ENCODE results near the gene GPR63. TPM values are rescaled to one million over a fixed set of nuclear protein-coding genes. Genes with fewer than 3 reads are reported as not detected.

The GPR63 gene
- total RNA-seq, 1 experiment from 2014 or later, result 5.9 TPM

DNA sequence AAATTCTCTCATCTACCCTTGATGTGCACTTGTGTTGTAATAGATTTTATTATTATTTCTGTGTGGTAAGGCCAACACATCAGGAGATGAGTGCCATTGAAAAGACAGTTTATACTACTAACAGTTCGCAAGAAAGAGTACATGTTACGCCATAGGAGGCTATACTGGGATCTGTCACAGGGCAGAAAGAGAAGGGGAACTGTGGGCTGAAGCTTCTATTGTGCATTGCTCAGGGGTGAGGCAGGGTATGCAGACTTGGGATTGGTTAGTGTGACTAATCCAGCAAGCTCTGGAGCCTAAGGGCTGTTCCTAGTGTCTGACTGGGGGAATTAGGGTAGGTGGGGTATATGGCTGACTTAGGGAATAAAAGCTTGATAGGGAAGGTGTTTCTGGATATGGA lies 50.9 kb downstream of the GPR63 start:
- Histone ChIP-seq H3K4me1 (ENCODE audit: insufficient read depth, low read length) (no peaks in the 10 kb centered on the region; the same call in 1 of the 2 replicates), H3T11ph (ENCODE audit: low read length) (no peak overlapping the region), H3K27me3 (ENCODE audit: insufficient read depth, low read length) (no peaks in the 10 kb centered on the region), H4K8ac (replicated peaks; ENCODE audit: insufficient read length, low read depth, low read length) (no peak overlapping the region), H3K9me3 (ENCODE audit: control insufficient read depth, low read depth, low read length) (no peaks in the 10 kb centered on the region), H2BK20ac (ENCODE audit: low read depth, low read length, poor library complexity, severe bottlenecking) (no peak overlapping the region), H3K23ac (ENCODE audit: insufficient read length, low read depth, low read length) (no peak overlapping the region), H2BK12ac (ENCODE audit: insufficient read length, low read depth, low read length) (no peak overlapping the region), H4K5ac (ENCODE audit: insufficient read length, low read depth, low read length) (no peak overlapping the region), H2BK5ac (ENCODE audit: insufficient read length, low read length) (no peak overlapping the region), H2AK5ac (ENCODE audit: insufficient read length, low read length) (no peak overlapping the region), H3K14ac (ENCODE audit: insufficient read depth, low read length) (no peak overlapping the region), H2BK120ac (ENCODE audit: low read depth, low read length, poor library complexity, severe bottlenecking) (no peak overlapping the region), H3K79me1 (ENCODE audit: insufficient read depth, low read depth, low read length, poor library complexity, severe bottlenecking) (no peaks in the 10 kb centered on the region), H2AFZ (ENCODE audit: low read length) (no peak overlapping the region), H4K91ac (ENCODE audit: insufficient read length, low read depth, low read length) (no peak overlapping the region), H3K23me2 (ENCODE audit: insufficient read length, low read depth, low read length, poor library complexity, severe bottlenecking) (no peaks in the 10 kb centered on the region), H2BK15ac (ENCODE audit: low read depth, low read length) (no peak overlapping the region), H3K4ac (ENCODE audit: low read depth, low read length) (no peak overlapping the region), H3K4me2 (ENCODE audit: insufficient read depth, insufficient read length, low read length) (no peak overlapping the region), H3K18ac (ENCODE audit: insufficient read length, low read depth, low read length) (no peak overlapping the region), H3K27ac (ENCODE audit: insufficient read length, low read depth, low read length) (no peak overlapping the region), H3K9ac (ENCODE audit: extremely low read depth, insufficient read length, low read length) (no peak overlapping the region), H4K20me1 (ENCODE audit: control insufficient read depth, insufficient read depth, insufficient read length) (no peaks in the 10 kb centered on the region), H3K79me2 (ENCODE audit: insufficient read depth, low read length) (no peaks in the 10 kb centered on the region), H3K56ac (ENCODE audit: insufficient read length, low read depth, low read length) (no peak overlapping the region)
- Mint-ChIP-seq H3K27me3 (ENCODE audit: low read depth) (no peaks in the 10 kb centered on the region; the same call in 1 of the 2 replicates), H3K27ac (no peak overlapping the region), H3K36me3 (ENCODE audit: insufficient read depth in 1 of 3, low read depth in 3 of 3) (peaks cover 0 to 3% (median 0%) of the 10 kb centered on the region in 3 experiments; a peak in 1 of 7 replicates), H3K4me3 (no peak overlapping the region), H3K9me3 (peaks cover 0 to 2% of the 10 kb centered on the region in 2 experiments; a peak in 1 of 5 replicates), H3K4me1 (peaks cover 13 to 16% of the 10 kb centered on the region in 2 experiments)
- no peak for DNase-seq
- no CpG with 5 or more reads among the region's 2 CpGs for WGBS (ENCODE audit: extremely low coverage, insufficient read length, low lambda C conversion rate)
- TF ChIP-seq, protein P1, sequence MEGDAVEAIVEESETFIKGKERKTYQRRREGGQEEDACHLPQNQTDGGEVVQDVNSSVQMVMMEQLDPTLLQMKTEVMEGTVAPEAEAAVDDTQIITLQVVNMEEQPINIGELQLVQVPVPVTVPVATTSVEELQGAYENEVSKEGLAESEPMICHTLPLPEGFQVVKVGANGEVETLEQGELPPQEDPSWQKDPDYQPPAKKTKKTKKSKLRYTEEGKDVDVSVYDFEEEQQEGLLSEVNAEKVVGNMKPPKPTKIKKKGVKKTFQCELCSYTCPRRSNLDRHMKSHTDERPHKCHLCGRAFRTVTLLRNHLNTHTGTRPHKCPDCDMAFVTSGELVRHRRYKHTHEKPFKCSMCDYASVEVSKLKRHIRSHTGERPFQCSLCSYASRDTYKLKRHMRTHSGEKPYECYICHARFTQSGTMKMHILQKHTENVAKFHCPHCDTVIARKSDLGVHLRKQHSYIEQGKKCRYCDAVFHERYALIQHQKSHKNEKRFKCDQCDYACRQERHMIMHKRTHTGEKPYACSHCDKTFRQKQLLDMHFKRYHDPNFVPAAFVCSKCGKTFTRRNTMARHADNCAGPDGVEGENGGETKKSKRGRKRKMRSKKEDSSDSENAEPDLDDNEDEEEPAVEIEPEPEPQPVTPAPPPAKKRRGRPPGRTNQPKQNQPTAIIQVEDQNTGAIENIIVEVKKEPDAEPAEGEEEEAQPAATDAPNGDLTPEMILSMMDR (conservative IDR thresholded peaks at IDR 0.05), result no peak
